ENCODE results near the gene TWF2.

DNA sequence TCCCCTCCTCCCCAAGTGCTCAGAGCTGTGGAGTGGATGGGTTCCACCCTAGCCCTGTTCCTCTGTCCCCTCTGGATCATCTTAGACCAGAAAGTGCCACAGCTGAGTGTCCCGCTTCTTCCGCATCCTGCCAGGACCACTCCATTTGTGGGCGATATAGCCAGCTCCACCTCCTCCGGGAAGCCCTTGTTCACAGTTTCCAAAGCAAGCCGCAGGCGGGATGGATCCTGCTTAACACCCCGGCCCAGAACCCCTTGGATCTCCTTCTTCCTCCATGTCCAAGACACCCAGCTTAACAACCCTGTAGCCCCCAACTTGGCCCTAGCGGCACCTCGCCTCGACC is 41.5 kb downstream of the TWF2 start:
- TF ChIP-seq, protein P1, sequence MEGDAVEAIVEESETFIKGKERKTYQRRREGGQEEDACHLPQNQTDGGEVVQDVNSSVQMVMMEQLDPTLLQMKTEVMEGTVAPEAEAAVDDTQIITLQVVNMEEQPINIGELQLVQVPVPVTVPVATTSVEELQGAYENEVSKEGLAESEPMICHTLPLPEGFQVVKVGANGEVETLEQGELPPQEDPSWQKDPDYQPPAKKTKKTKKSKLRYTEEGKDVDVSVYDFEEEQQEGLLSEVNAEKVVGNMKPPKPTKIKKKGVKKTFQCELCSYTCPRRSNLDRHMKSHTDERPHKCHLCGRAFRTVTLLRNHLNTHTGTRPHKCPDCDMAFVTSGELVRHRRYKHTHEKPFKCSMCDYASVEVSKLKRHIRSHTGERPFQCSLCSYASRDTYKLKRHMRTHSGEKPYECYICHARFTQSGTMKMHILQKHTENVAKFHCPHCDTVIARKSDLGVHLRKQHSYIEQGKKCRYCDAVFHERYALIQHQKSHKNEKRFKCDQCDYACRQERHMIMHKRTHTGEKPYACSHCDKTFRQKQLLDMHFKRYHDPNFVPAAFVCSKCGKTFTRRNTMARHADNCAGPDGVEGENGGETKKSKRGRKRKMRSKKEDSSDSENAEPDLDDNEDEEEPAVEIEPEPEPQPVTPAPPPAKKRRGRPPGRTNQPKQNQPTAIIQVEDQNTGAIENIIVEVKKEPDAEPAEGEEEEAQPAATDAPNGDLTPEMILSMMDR (conservative IDR thresholded peaks at IDR 0.05; ENCODE audit: low read length) = no peak
- no peak for TF ChIP-seq EZH2phosphoT487 (IDR thresholded peaks at IDR 0.05; ENCODE audit: borderline replicate concordance)
